Measurements from ENCODE around the gene PTTG1IP. TPM values are rescaled to one million over a fixed set of nuclear protein-coding genes. Genes with fewer than 3 reads are reported as not detected.

Gene PTTG1IP
- total and polyA plus RNA-seq, 2 of the 13 experiments (the other 11 are each of a cell fraction or from before 2014, with no cell fraction given), result 161 to 700 TPM

DNA sequence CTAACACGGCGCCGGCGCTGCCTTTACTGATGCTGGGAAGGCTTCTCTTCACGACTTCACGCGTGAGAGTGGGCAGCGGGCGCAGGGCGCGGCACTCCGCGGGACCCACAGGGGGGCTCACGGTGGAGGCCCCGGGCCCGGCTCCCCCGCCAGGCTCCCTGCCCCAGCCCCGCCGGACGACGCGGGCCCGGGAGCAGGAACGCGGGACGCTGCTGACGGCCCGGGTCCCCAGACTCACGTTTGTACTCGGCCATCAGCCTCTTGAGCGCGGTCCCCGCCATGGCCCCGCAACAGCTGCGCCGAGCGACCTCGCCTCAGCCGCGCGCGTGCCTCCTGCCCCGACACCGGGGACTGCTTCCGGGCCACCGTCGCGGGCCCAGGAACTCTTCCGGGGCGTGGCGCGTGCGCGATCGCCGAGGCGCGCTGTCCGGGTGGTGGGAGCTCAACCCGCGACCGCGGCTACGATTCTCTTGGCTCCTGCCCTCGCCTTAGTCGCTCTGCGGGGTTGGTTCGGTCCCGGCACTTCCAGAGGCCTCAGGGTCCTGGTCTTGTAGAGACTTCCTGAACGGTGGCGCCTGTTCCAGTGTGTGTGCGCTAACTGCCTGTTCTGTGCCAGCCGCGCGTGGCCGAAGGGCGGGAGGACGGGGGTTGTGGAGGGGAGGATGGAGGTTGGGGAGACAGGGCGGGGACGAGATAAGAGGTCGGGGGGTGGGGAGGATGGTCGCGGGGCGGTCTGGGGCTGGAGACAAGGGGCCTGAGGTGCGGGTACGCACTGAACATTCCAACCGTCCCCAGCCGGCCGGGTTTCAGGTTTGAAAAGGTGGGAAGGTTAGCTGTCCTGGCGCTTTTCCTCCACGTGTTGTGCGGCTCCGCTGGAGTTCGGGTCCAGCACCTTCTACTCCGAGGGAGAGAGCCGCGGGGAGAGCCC lies 71.8 kb downstream of the PTTG1IP start, which contains the start of gene UBE2G2 (continued):
- TF ChIP-seq, protein P1, sequence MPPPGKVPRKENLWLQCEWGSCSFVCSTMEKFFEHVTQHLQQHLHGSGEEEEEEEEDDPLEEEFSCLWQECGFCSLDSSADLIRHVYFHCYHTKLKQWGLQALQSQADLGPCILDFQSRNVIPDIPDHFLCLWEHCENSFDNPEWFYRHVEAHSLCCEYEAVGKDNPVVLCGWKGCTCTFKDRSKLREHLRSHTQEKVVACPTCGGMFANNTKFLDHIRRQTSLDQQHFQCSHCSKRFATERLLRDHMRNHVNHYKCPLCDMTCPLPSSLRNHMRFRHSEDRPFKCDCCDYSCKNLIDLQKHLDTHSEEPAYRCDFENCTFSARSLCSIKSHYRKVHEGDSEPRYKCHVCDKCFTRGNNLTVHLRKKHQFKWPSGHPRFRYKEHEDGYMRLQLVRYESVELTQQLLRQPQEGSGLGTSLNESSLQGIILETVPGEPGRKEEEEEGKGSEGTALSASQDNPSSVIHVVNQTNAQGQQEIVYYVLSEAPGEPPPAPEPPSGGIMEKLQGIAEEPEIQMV (CRISPR knock-in tag; IDR thresholded peaks at IDR 0.05; ENCODE audit: low read depth), result no peak
- TF ChIP-seq, protein P2, sequence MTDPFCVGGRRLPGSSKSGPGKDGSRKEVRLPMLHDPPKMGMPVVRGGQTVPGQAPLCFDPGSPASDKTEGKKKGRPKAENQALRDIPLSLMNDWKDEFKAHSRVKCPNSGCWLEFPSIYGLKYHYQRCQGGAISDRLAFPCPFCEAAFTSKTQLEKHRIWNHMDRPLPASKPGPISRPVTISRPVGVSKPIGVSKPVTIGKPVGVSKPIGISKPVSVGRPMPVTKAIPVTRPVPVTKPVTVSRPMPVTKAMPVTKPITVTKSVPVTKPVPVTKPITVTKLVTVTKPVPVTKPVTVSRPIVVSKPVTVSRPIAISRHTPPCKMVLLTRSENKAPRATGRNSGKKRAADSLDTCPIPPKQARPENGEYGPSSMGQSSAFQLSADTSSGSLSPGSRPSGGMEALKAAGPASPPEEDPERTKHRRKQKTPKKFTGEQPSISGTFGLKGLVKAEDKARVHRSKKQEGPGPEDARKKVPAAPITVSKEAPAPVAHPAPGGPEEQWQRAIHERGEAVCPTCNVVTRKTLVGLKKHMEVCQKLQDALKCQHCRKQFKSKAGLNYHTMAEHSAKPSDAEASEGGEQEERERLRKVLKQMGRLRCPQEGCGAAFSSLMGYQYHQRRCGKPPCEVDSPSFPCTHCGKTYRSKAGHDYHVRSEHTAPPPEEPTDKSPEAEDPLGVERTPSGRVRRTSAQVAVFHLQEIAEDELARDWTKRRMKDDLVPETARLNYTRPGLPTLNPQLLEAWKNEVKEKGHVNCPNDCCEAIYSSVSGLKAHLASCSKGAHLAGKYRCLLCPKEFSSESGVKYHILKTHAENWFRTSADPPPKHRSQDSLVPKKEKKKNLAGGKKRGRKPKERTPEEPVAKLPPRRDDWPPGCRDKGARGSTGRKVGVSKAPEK (CRISPR knock-in tag; IDR thresholded peaks at IDR 0.05; ENCODE audit: borderline replicate concordance), result no peak
- TF ChIP-seq PHB2 (IDR thresholded peaks at IDR 0.05; ENCODE audit: partially characterized antibody) (no peak), PITX1 (CRISPR knock-in tag; IDR thresholded peaks at IDR 0.05) (no peak; the same call in 1 of the 2 replicates), FOXM1 (CRISPR knock-in tag; IDR thresholded peaks at IDR 0.05) (no peak), RBM39 (IDR thresholded peaks at IDR 0.05; ENCODE audit: low read depth, low read length, poor library complexity, severe bottlenecking) (no peak), ZNF598 (CRISPR knock-in tag; IDR thresholded peaks at IDR 0.05; ENCODE audit: borderline replicate concordance) (no peak; the same call in 1 of the 2 replicates), KDM5B (CRISPR knock-in tag; IDR thresholded peaks at IDR 0.05; ENCODE audit: borderline replicate concordance) (peak; percentile 79; the same call in 1 of the 2 replicates), PATZ1 (CRISPR knock-in tag; IDR thresholded peaks at IDR 0.05) (no peak), SP5 (CRISPR knock-in tag; IDR thresholded peaks at IDR 0.05; ENCODE audit: borderline replicate concordance, low read depth) (no peak), ZNF230 (CRISPR knock-in tag; IDR thresholded peaks at IDR 0.05) (no peak), MBD4 (IDR thresholded peaks at IDR 0.05; ENCODE audit: borderline replicate concordance, low read length) (no peak), THAP7 (CRISPR knock-in tag; IDR thresholded peaks at IDR 0.05) (0 out of 2 replicates have a peak, but pooled peaks have one; percentile 69), MEIS1 (CRISPR knock-in tag; IDR thresholded peaks at IDR 0.05; ENCODE audit: borderline replicate concordance) (no peak)
- TF ChIP-seq, protein P3, sequence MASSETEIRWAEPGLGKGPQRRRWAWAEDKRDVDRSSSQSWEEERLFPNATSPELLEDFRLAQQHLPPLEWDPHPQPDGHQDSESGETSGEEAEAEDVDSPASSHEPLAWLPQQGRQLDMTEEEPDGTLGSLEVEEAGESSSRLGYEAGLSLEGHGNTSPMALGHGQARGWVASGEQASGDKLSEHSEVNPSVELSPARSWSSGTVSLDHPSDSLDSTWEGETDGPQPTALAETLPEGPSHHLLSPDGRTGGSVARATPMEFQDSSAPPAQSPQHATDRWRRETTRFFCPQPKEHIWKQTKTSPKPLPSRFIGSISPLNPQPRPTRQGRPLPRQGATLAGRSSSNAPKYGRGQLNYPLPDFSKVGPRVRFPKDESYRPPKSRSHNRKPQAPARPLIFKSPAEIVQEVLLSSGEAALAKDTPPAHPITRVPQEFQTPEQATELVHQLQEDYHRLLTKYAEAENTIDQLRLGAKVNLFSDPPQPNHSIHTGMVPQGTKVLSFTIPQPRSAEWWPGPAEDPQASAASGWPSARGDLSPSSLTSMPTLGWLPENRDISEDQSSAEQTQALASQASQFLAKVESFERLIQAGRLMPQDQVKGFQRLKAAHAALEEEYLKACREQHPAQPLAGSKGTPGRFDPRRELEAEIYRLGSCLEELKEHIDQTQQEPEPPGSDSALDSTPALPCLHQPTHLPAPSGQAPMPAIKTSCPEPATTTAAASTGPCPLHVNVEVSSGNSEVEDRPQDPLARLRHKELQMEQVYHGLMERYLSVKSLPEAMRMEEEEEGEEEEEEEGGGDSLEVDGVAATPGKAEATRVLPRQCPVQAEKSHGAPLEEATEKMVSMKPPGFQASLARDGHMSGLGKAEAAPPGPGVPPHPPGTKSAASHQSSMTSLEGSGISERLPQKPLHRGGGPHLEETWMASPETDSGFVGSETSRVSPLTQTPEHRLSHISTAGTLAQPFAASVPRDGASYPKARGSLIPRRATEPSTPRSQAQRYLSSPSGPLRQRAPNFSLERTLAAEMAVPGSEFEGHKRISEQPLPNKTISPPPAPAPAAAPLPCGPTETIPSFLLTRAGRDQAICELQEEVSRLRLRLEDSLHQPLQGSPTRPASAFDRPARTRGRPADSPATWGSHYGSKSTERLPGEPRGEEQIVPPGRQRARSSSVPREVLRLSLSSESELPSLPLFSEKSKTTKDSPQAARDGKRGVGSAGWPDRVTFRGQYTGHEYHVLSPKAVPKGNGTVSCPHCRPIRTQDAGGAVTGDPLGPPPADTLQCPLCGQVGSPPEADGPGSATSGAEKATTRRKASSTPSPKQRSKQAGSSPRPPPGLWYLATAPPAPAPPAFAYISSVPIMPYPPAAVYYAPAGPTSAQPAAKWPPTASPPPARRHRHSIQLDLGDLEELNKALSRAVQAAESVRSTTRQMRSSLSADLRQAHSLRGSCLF (CRISPR knock-in tag; IDR thresholded peaks at IDR 0.05; ENCODE audit: borderline replicate concordance), result no peak

Data from HepG2 (cell line).